ENCODE results near the gene OR5I1. TPM values are rescaled to one million over a fixed set of nuclear protein-coding genes. Genes with fewer than 3 reads are reported as not detected.

OR5I1 gene
- not detected in 2 replicates for total RNA-seq (2011; cell fraction: chromatin; rRNA removed; ENCODE audit: low replicate concordance)
- total RNA-seq (2011; cell fraction: nucleolus; rRNA removed) = not detected in 2 replicates
- not detected in 2 replicates for total RNA-seq (2011; cell fraction: nucleoplasm; rRNA removed)
- total RNA-seq (2014; rRNA removed) (not detected in 2 replicates), total RNA-seq (2014; rRNA removed; fragmentation: Illumina TruSeq; extraction: Trizol) (not detected in 2 replicates), total RNA-seq (2015; rRNA removed; fragmentation: Illumina TruSeq; extraction: Trizol) (not detected in 2 replicates), total RNA-seq (2021) (not detected in 2 replicates), polyA plus RNA-seq (2011; rRNA removed) (not detected in 2 replicates), polyA plus RNA-seq (2014; fragmentation: Illumina TruSeq; extraction: Trizol) (not detected in 2 replicates), polyA plus RNA-seq (2014; fragmentation: Nextera tagmentation; extraction: Ambion mirVana) (not detected), polyA plus RNA-seq (2014; rRNA removed) (not detected in 2 replicates), polyA minus RNA-seq (2011; rRNA and poly(A)+ RNA removed) (not detected in 2 replicates), Bru-seq, nascent RNA (not detected), BruChase-seq, experiment 1, labeled RNA remaining after a 2-hour chase (not detected), BruChase-seq, experiment 2, labeled RNA remaining after a 6-hour chase (not detected)
- polyA plus RNA-seq (2011; cell fraction: cytosol; rRNA removed) = not detected in 2 replicates
- polyA plus RNA-seq (2011; cell fraction: nucleus; rRNA removed) = not detected in 2 replicates
- polyA plus RNA-seq (2012) = not detected in 2 replicates
- not detected in 2 replicates for polyA minus RNA-seq (2011; cell fraction: cytosol; rRNA and poly(A)+ RNA removed)
- polyA minus RNA-seq (2011; cell fraction: nucleus; rRNA and poly(A)+ RNA removed) = not detected in 2 replicates
- long read RNA-seq, experiment 1 = 0 reads
- long read RNA-seq, experiment 2 = 0 reads
- long read RNA-seq, experiment 3 = 0 reads

DNA sequence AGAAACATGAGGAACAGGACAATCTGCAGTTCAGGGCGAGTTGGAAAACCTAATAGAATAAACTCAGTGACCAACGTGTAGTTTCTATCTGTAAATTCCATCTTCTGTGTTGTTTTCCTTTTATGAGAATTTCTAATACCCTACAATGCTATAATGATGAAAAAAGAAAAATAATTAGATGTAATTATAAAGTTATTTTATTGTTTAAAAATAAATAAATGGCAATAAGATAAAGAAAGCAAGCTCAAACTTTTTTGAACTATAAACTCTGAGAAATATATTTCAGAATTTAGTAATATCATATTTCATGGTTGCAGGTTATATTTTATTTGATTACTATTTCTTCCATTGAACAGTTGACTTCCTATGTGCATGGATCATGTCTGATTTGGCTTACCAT, at the start of gene OR5I1:
TSS of gene OR5I1 (minus strand) at position 101 of the 400 bp plus-strand sequence. CDS start at position 101, 0 bp downstream.
- DNase-seq (ENCODE audit: extremely low read depth in 1 of 4, low spot score in 3 of 4) = no peak
- CTCF ChIA-PET (ENCODE audit: low intra/inter-chr PET ratio) = no interaction called here
- Histone ChIP-seq H3K27me3 (ENCODE audit: control insufficient read depth in 2 of 2, insufficient read depth in 2 of 2, low read length in 2 of 2) (no peaks in the 10 kb centered on the region), H3K36me3 (ENCODE audit: control insufficient read depth, insufficient read depth, low read length) (no peaks in the 10 kb centered on the region), H2AFZ (ENCODE audit: low read depth, low read length) (no peak within 1 kb of the TSS), H3K9ac (ENCODE audit: insufficient read depth in 1 of 2, low read depth in 2 of 2, low read length in 2 of 2) (no peak within 1 kb of the TSS), H3K4me1 (replicated peaks in 1 of 2; ENCODE audit: control insufficient read depth in 2 of 2, insufficient read depth in 2 of 2, low read length in 2 of 2) (no peaks in the 10 kb centered on the region), H4K20me1 (replicated peaks; ENCODE audit: control insufficient read depth, insufficient read depth, low read length) (no peaks in the 10 kb centered on the region), H3K4me3 (no peak within 1 kb of the TSS), H3K9me3 (replicated peaks; ENCODE audit: control insufficient read depth, insufficient read depth, low read depth, low read length) (no peaks in the 10 kb centered on the region), H3K9me1 (ENCODE audit: control insufficient read depth, insufficient read depth, low read length) (no peaks in the 10 kb centered on the region), H3K4me2 (ENCODE audit: insufficient read depth, low read length) (no peak within 1 kb of the TSS), H3K27ac (ENCODE audit: extremely low read depth, low read depth, low read length) (no peak within 1 kb of the TSS), H3K79me2 (ENCODE audit: control insufficient read depth, insufficient read depth, low read length) (no peaks in the 10 kb centered on the region)
- ATAC-seq = no peak
- TF ChIP-seq SMARCE1 (IDR thresholded peaks at IDR 0.05) (no peak), HDAC1 (IDR thresholded peaks at IDR 0.05) (no peak), RBM39 (optimal IDR thresholded peaks at IDR 0.05; ENCODE audit: low read depth, low read length) (no peak), POU5F1 (IDR thresholded peaks at IDR 0.05; ENCODE audit: borderline replicate concordance, low read depth, low read length, partially characterized antibody) (no peak), BHLHE40 (IDR thresholded peaks at IDR 0.05; ENCODE audit: low read length) (no peak), ERF (CRISPR knock-in tag; IDR thresholded peaks at IDR 0.05) (no peak), RREB1 (CRISPR knock-in tag; IDR thresholded peaks at IDR 0.05) (no peak), ZFX (CRISPR knock-in tag; IDR thresholded peaks at IDR 0.05) (no peak)
- TF ChIP-seq, protein P1, sequence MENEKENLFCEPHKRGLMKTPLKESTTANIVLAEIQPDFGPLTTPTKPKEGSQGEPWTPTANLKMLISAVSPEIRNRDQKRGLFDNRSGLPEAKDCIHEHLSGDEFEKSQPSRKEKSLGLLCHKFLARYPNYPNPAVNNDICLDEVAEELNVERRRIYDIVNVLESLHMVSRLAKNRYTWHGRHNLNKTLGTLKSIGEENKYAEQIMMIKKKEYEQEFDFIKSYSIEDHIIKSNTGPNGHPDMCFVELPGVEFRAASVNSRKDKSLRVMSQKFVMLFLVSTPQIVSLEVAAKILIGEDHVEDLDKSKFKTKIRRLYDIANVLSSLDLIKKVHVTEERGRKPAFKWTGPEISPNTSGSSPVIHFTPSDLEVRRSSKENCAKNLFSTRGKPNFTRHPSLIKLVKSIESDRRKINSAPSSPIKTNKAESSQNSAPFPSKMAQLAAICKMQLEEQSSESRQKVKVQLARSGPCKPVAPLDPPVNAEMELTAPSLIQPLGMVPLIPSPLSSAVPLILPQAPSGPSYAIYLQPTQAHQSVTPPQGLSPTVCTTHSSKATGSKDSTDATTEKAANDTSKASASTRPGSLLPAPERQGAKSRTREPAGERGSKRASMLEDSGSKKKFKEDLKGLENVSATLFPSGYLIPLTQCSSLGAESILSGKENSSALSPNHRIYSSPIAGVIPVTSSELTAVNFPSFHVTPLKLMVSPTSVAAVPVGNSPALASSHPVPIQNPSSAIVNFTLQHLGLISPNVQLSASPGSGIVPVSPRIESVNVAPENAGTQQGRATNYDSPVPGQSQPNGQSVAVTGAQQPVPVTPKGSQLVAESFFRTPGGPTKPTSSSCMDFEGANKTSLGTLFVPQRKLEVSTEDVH (IDR thresholded peaks at IDR 0.05; ENCODE audit: low read depth, partially characterized antibody) = no peak
- POLR2A ChIA-PET = no interaction called here
- no peak for FAIRE-seq
- WGBS (ENCODE audit: insufficient coverage, low coverage, missing lambda C conversion rate) = 0% methylated on average over 2 of the region's 2 CpGs
- in situ Hi-C loops (cut with MboI) = loop anchor here (25.0 kb wide), 2 partner anchors 851 to 1326 kb away; no protein-coding TSS in a partner anchor
- BruUV-seq (replicated peaks) = no TSS peak
- intact Hi-C loops (cut with micrococcal nuclease) = no loop called here

All from K562 (cell line).